OCI-LY7 (cell line): Measurements from ENCODE around the gene CCDC102B. TPM values are rescaled to one million over a fixed set of nuclear protein-coding genes. Genes with fewer than 3 reads are reported as not detected.

Source experiments
- BruUV-seq: library from RNA; stranded (reverse); fragments of 400-500 nt; replicated peaks from 2 replicates; lab custom pipeline; 2021; lab: Mats Ljungman, UMichigan
- CTCF ChIA-PET: fragments of 300-600 bp; sonication (Branson Sonifier 250); formaldehyde crosslinking; loops from one replicate; lab custom pipeline; 2022; ENCODE audit warnings: antibody characterized with exemption; ENCODE audit not compliant: unreplicated experiment; lab: Charles Lee
- POLR2A ChIA-PET: fragments of 300-600 bp; sonication (Branson Sonifier 250); formaldehyde crosslinking; loops from one replicate; lab custom pipeline; 2022; ENCODE audit warnings: antibody characterized with exemption; lab: Charles Lee
- DNase-seq: peaks from one replicate; pipeline ENCODE4 v3.0.0-alpha.2; 2015; ENCODE audit warnings: low spot score
- H2AFZ ChIP-seq: fragments of 200-600 bp; sonication (generic), shearing (Covaris generic); 2 replicates; pipeline ENCODE4 v1.6.1; 2014; ENCODE audit warnings: mild to moderate bottlenecking, antibody characterized with exemption, low read length, moderate library complexity
- H3K27ac ChIP-seq: fragments of 200-600 bp; sonication (generic); 2 replicates; pipeline ENCODE4 v1.5.1; 2014; ENCODE audit warnings: mixed run types, low read depth, mild to moderate bottlenecking, moderate library complexity, low read length, inconsistent platforms; ENCODE audit not compliant: poor library complexity, severe bottlenecking
- H3K36me3 ChIP-seq: fragments of 200-600 bp; sonication (generic); 2 replicates; pipeline ENCODE4 v1.6.1; 2014; ENCODE audit warnings: mild to moderate bottlenecking, antibody characterized with exemption, low read length, moderate library complexity, mixed read lengths; ENCODE audit not compliant: insufficient read depth
- H3K4me1 ChIP-seq: fragments of 200-600 bp; sonication (generic); 2 replicates; pipeline ENCODE4 v1.5.1; 2014; ENCODE audit warnings: mild to moderate bottlenecking, low read length; ENCODE audit not compliant: insufficient read depth, poor library complexity, severe bottlenecking
- H3K4me2 ChIP-seq: fragments of 200-600 bp; sonication (generic); 2 replicates; pipeline ENCODE4 v1.6.1; 2014; ENCODE audit warnings: mild to moderate bottlenecking, low read length
- H3K4me3 ChIP-seq: fragments of 200-600 bp; sonication (generic); 2 replicates; pipeline ENCODE4 v1.5.1; 2014; ENCODE audit warnings: mild to moderate bottlenecking, low read depth, low read length; ENCODE audit not compliant: poor library complexity, severe bottlenecking
- H3K79me2 ChIP-seq: fragments of 200-600 bp; sonication (generic); 2 replicates; pipeline ENCODE4 v1.6.1; 2016; ENCODE audit warnings: low read depth, mild to moderate bottlenecking, low read length, moderate library complexity, mixed read lengths; ENCODE audit not compliant: insufficient read depth
- H3K9me2 ChIP-seq: fragments of 200-600 bp; sonication (generic); 2 replicates; pipeline ENCODE4 v1.6.1; 2016; ENCODE audit warnings: mild to moderate bottlenecking, low read length, mixed read lengths; ENCODE audit not compliant: insufficient read depth
- H3K9me3 ChIP-seq: fragments of 200-600 bp; sonication (generic); 2 replicates; pipeline ENCODE4 v1.6.1; 2014; ENCODE audit warnings: mild to moderate bottlenecking, mixed run types, low read length, mixed read lengths
- H4K20me1 ChIP-seq: fragments of 200-600 bp; sonication (generic); 2 replicates; pipeline ENCODE4 v1.6.1; 2014; ENCODE audit warnings: mild to moderate bottlenecking, antibody characterized with exemption, low read length, moderate library complexity, mixed read lengths; ENCODE audit not compliant: insufficient read depth
- EZH2phosphoT487 ChIP-seq: fragments of 200-600 bp; sonication (generic); IDR thresholded peaks from 2 replicates; pipeline ENCODE4 v1.6.1; 2018; ENCODE audit warnings: low read depth, borderline replicate concordance, mild to moderate bottlenecking, mixed run types, antibody characterized with exemption, low read length, moderate library complexity, mixed read lengths
- intact Hi-C: fragments of 100-400 bp; cut with micrococcal nuclease; formaldehyde crosslinking; loops from one replicate; pipeline ENCODE4 v1.10.0; 2022; ENCODE audit not compliant: unreplicated experiment
- total RNA-seq, 2 experiments: library from RNA; depleted of rRNA in 1 of 2; stranded (reverse); fragments of >200 nt in 1 of 2; shearing (Covaris generic) in 1 of 2; gene quantifications; 2 replicates each; pipeline ENCODE4 v1.2.3, GENCODE V29; 2014 to 2022
- TF ChIP-seq, protein P1 (sequence below): fragments of 200-600 bp; sonication (generic); conservative IDR thresholded peaks from 2 replicates; pipeline ENCODE4 v1.5.1; 2014; ENCODE audit warnings: mild to moderate bottlenecking, antibody characterized with exemption, low read length, moderate library complexity, mixed read lengths

CCDC102B gene
- total RNA-seq, 2 experiments from 2014 or later, result 0.46 to 0.54 TPM

DNA sequence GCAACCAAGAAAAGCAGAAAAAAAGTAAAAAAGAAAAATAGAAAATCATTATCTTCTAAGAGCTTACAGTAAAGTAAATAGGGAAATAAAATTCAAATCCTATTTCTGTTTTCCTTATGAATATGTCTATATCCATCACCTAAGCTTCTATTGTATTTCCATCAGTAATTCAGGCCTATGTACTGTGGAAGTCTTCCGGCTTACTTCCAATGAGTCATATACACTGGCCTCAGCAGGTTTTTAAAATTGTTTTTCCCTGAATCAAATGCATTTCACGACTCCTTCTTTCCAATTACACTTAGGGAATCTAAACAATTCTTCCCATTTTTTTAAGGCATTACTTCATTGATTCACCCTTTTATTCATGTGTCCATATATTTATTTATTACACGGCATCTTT is 164.7 kb downstream of the CCDC102B start:
- H2AFZ ChIP-seq, result no peak overlapping the region
- CTCF ChIA-PET, result no interaction called here
- no TSS peak for BruUV-seq
- no peak for DNase-seq
- TF ChIP-seq, protein P1, sequence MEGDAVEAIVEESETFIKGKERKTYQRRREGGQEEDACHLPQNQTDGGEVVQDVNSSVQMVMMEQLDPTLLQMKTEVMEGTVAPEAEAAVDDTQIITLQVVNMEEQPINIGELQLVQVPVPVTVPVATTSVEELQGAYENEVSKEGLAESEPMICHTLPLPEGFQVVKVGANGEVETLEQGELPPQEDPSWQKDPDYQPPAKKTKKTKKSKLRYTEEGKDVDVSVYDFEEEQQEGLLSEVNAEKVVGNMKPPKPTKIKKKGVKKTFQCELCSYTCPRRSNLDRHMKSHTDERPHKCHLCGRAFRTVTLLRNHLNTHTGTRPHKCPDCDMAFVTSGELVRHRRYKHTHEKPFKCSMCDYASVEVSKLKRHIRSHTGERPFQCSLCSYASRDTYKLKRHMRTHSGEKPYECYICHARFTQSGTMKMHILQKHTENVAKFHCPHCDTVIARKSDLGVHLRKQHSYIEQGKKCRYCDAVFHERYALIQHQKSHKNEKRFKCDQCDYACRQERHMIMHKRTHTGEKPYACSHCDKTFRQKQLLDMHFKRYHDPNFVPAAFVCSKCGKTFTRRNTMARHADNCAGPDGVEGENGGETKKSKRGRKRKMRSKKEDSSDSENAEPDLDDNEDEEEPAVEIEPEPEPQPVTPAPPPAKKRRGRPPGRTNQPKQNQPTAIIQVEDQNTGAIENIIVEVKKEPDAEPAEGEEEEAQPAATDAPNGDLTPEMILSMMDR, result no peak
- no peak for TF ChIP-seq EZH2phosphoT487
- no peak overlapping the region for H3K4me2 ChIP-seq
- no peak overlapping the region for H3K27ac ChIP-seq
- POLR2A ChIA-PET, result no interaction called here
- no peaks in the 10 kb centered on the region for H3K36me3 ChIP-seq
- no peaks in the 10 kb centered on the region for H3K9me2 ChIP-seq
- H3K79me2 ChIP-seq, result no peaks in the 10 kb centered on the region
- intact Hi-C loops, result no loop called here
- no peaks in the 10 kb centered on the region for H3K9me3 ChIP-seq
- no peak overlapping the region for H3K4me3 ChIP-seq
- no peaks in the 10 kb centered on the region for H3K4me1 ChIP-seq
- H4K20me1 ChIP-seq, result no peaks in the 10 kb centered on the region

DNA sequence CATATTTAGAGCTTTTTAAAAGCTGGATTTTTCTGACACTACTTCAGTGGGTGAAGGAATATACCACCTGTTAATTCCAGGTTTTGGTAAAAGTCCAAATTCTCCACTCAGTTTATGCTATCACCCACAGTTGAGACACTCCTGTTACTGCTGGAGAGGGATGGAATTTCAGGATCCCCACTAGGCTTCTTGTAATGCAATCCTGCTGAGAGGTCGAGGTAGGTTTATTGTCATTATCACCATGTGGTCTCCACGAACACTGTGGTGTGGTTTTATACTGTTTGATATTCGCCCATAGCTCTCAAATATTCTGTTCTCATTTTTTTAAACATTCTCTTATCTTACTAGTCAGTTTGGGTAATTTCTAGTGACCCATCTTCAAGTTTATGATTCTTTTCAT is 167.9 kb downstream of the CCDC102B start:
- intact Hi-C loops, result no loop called here
- no peak for DNase-seq
- Histone ChIP-seq H3K4me2 (no peak overlapping the region), H4K20me1 (no peaks in the 10 kb centered on the region), H3K9me3 (no peaks in the 10 kb centered on the region), H3K4me1 (no peaks in the 10 kb centered on the region), H3K27ac (no peak overlapping the region), H3K9me2 (no peaks in the 10 kb centered on the region), H3K4me3 (no peak overlapping the region), H2AFZ (no peak overlapping the region), H3K79me2 (no peaks in the 10 kb centered on the region), H3K36me3 (no peaks in the 10 kb centered on the region)
- no TSS peak for BruUV-seq
- ChIA-PET POLR2A (interaction anchor here (0.7 kb wide), 1 partner anchor 115 kb away, joined by 3 read pairs; no protein-coding TSS in a partner anchor), CTCF (no interaction called here)
- TF ChIP-seq EZH2phosphoT487, result no peak
- TF ChIP-seq, protein P1, result no peak

DNA sequence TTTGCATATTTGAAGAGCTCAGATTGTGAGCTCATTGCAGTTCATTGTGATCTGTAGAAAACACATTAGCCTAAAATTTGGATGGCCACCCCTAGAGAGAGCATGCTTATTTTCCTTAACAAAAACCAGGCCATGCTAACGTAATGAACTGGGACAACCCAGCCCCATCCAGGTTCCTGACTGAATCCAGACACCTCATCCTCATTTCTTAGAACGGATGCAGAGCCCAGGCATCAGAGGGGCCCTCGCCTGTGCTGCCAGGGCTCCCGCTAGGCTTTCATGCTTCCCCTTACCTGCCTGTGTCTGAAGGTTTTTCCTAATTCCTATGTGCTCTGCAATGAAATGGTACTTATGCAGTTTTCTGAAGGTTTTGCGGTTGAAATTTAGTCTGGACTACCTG is 171.1 kb downstream of the CCDC102B start:
- Histone ChIP-seq H3K27ac (no peak overlapping the region), H3K4me3 (no peak overlapping the region), H3K4me2 (no peak overlapping the region), H4K20me1 (no peaks in the 10 kb centered on the region), H3K79me2 (no peaks in the 10 kb centered on the region), H3K9me2 (no peaks in the 10 kb centered on the region), H3K9me3 (no peaks in the 10 kb centered on the region), H3K4me1 (no peaks in the 10 kb centered on the region), H3K36me3 (no peaks in the 10 kb centered on the region), H2AFZ (no peak overlapping the region)
- TF ChIP-seq EZH2phosphoT487, result no peak
- TF ChIP-seq, protein P1, result no peak
- ChIA-PET CTCF (no interaction called here), POLR2A (no interaction called here)
- intact Hi-C loops, result no loop called here
- no peak for DNase-seq
- no TSS peak for BruUV-seq
